GM18951 (cell line): ENCODE data around the gene PARN.
"Not testable (repeated sequence)": the region's sequence is repeated elsewhere in the genome, so short reads cannot be mapped to it uniquely, and the experiment has no call there.

Experiments used
- POLR2A ChIP-seq: IDR thresholded peaks from 4 replicates; pipeline ENCODE4 v1.6.1; 2011; ENCODE audit warnings: mild to moderate bottlenecking; ENCODE audit not compliant: insufficient read length, insufficient read depth; ENCODE audit errors: extremely low read depth
- in situ Hi-C: fragments of 300-500 bp; cut with MboI; formaldehyde crosslinking; loops from one replicate; pipeline ENCODE4 v1.12.0; 2022; ENCODE audit warnings: low sequenced_read_pairs, mixed read lengths, inconsistent platforms; ENCODE audit not compliant: unreplicated experiment

Gene PARN

DNA sequence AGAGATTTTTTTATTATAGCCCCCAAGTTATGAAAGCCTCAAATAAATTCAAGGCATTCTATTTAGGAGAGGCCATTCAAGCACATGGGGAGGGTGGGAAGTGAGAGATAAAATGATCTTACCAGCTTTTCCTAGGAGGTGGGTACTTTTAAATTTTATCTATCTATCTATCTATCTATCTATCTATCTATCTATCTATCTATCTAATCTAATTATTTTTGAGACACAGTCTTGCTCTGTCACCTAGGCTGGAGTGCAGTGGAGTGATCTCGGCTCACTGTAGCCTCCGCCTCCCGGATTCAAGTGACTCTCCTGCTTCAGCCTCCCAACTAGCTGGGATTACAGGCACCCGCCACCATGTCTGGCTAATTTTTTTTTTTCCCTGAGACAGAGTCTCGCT, 182.3 kb downstream of the PARN start:
- no peak for TF ChIP-seq POLR2A
- in situ Hi-C loops, result no loop called here

GRCh38 chr16:14446796-14447195, 183.3 kb downstream of the PARN start:
- in situ Hi-C loops, result no loop called here
- TF ChIP-seq POLR2A, result no peak

- no peak for TF ChIP-seq POLR2A
- in situ Hi-C loops, result no loop called here
These were observed 183.9 kb downstream of the PARN start for GRCh38 chr16:14445937-14446715.

DNA sequence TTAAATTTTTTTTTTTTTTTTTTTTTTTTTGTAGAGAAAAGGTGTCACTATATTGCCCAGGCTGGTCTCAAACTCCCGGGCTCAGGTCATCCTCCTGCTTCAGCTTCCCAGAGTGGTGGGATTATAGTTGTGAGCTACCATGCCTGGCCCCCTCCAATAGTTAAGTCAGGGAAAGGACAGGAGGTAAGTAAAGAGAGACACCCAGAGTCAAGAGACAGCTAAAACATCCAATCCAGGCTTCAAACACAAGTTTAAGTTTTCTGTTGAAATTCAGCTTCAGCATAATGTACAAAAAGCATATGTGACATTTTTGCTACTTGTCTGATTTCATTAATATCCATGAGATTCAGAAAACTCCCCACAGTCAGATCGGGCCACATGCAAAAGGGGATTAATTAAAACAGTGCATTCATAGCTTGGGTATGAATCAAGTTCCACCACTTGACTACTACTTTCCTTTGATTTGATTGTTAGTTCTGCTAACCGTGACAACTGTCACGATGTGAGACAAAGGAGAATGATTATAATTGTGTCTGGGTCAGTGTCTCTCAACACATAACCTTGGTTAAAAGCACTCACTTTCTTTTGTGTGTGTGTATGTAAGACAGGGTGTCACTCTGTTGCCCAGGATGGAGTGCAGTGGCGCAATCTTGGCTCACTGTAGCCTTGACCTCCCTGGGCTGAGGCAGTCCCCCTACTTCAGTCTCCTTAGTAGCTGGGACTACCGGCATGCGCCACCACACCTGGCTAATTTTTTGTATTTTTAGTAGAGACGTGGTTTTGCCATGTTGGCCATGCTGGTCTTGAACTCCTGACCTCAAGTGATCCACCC, 184.9 kb downstream of the PARN start:
- TF ChIP-seq POLR2A, result no peak
- in situ Hi-C loops, result no loop called here

DNA sequence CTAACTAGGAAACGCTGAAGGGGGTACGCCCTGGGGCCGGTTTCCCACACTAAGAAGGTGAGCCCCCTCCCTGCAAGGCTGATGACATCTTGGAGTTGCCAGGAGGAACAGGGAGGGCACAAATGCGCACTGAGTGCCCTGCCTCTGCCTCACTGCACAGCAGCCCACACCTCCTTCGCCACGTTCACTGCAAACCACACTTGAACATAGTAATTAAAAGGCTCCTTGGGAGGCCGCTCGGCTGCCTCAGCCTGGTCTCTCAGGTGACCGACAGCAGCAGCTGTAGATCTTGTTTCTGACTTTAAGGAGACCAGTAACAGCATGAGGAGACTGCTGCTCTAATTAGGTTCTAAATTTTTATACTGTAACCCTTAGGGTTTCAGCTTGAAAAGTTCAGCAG, 188.5 kb downstream of the PARN start:
- in situ Hi-C loops, result not testable (repeated sequence)

DNA sequence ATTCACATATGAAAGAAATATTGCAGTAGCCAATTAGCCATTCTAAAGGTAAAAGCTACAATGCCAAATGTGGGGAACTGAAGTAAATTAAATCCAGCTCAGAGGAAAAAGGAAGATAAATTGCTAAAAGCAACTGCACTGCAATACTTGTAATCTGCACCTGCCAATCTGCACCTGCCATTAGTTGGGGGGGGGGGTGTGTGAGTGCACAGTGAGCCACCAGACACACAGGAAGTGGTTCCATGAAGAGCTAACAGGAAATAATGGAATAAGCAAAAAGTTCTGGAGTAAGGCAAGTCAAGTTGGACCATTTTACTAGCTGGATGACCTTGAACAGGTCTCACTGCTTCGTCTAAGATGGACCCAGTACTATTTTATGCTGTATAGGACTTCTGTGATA, 191.8 kb downstream of the PARN start:
- in situ Hi-C loops, result no loop called here
- no peak for TF ChIP-seq POLR2A

GRCh38 chr16:14437426-14437825, 192.6 kb downstream of the PARN start:
- no peak for TF ChIP-seq POLR2A
- in situ Hi-C loops, result no loop called here

GRCh38 chr16:14436401-14436955, 193.6 kb downstream of the PARN start:
- in situ Hi-C loops, result no loop called here
- TF ChIP-seq POLR2A, result no peak

GRCh38 chr16:14434860-14435259, 195.2 kb downstream of the PARN start:
- in situ Hi-C loops, result no loop called here
- TF ChIP-seq POLR2A, result no peak

- in situ Hi-C loops, result not testable (repeated sequence)
These were observed 201.0 kb downstream of the PARN start for GRCh38 chr16:14428971-14429637.

DNA sequence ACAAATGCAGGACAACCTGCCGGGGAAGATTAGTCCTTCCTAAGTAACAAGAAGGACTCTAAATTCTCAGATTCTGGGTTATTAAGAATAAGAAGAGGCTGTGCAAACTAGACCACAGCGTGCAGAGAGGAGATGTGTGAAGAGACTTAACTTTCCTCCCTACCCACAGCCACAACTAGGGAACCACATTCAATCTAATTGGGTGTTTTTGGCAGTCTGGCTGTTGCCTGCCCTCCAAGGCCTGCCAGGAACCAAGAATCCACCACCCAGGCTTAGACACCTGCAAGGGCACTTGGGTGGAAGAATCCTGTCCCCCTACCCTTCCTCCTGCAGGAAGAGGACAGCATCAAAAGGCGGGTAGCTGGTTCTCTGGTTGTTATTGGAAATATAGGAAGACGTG, 202.0 kb downstream of the PARN start:
- no peak for TF ChIP-seq POLR2A
- in situ Hi-C loops, result no loop called here

- TF ChIP-seq POLR2A, result no peak
- in situ Hi-C loops, result no loop called here
These were observed 202.6 kb downstream of the PARN start for GRCh38 chr16:14427371-14427948.

- in situ Hi-C loops, result no loop called here
- TF ChIP-seq POLR2A, result no peak
These were observed 205.5 kb downstream of the PARN start for GRCh38 chr16:14424595-14424994.
